Fibroblast of the aortic adventitia (primary cell): ENCODE results near the gene GPC1. TPM values are rescaled to one million over a fixed set of nuclear protein-coding genes. Genes with fewer than 3 reads are reported as not detected.

ENCODE experiments used
- DNase-seq: peaks from one replicate; pipeline ENCODE4 v3.0.0-alpha.2; 2010; ENCODE audit warnings: low read depth
- H3K4me3 ChIP-seq: 2 replicates; pipeline ENCODE4 v1.5.1; 2011; ENCODE audit warnings: low read depth, mild to moderate bottlenecking, control low read depth, low read length, moderate library complexity
- total RNA-seq: library from RNA; depleted of rRNA; stranded (reverse); fragments of >200 nt; gene quantifications from 2 replicates; pipeline ENCODE4 v1.2.3, GENCODE V29; 2012; ENCODE audit warnings: low replicate concordance
- TF ChIP-seq, protein P1 (sequence below): IDR thresholded peaks from 2 replicates; pipeline ENCODE4 v1.5.1; 2011; ENCODE audit warnings: mild to moderate bottlenecking, low read length, control low read depth, inconsistent platforms; ENCODE audit not compliant: insufficient read depth

Gene GPC1
- total RNA-seq, 1 donor = 44.7 TPM

DNA sequence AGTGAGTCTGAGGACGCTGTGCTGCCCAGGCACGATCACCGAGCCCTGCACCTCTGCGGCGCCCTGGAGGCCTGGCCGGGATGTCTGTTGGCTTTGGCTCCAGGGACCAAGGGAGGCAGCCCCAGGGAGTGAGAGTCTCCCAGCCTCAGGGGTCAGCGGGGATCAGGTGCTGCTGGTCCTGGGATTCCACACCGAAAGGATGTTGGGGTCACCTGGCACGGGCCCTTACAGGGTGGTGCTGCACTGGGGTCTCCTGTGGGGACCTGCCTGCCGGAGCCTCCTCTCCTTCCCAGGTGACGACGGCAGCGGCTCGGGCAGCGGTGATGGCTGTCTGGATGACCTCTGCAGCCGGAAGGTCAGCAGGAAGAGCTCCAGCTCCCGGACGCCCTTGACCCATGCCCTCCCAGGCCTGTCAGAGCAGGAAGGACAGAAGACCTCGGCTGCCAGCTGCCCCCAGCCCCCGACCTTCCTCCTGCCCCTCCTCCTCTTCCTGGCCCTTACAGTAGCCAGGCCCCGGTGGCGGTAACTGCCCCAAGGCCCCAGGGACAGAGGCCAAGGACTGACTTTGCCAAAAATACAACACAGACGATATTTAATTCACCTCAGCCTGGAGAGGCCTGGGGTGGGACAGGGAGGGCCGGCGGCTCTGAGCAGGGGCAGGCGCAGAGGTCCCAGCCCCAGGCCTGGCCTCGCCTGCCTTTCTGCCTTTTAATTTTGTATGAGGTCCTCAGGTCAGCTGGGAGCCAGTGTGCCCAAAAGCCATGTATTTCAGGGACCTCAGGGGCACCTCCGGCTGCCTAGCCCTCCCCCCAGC is 30.5 kb downstream of the GPC1 start:
- H3K4me3 ChIP-seq = no peak overlapping the region
- TF ChIP-seq, protein P1, sequence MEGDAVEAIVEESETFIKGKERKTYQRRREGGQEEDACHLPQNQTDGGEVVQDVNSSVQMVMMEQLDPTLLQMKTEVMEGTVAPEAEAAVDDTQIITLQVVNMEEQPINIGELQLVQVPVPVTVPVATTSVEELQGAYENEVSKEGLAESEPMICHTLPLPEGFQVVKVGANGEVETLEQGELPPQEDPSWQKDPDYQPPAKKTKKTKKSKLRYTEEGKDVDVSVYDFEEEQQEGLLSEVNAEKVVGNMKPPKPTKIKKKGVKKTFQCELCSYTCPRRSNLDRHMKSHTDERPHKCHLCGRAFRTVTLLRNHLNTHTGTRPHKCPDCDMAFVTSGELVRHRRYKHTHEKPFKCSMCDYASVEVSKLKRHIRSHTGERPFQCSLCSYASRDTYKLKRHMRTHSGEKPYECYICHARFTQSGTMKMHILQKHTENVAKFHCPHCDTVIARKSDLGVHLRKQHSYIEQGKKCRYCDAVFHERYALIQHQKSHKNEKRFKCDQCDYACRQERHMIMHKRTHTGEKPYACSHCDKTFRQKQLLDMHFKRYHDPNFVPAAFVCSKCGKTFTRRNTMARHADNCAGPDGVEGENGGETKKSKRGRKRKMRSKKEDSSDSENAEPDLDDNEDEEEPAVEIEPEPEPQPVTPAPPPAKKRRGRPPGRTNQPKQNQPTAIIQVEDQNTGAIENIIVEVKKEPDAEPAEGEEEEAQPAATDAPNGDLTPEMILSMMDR = no peak
- no peak for DNase-seq

DNA sequence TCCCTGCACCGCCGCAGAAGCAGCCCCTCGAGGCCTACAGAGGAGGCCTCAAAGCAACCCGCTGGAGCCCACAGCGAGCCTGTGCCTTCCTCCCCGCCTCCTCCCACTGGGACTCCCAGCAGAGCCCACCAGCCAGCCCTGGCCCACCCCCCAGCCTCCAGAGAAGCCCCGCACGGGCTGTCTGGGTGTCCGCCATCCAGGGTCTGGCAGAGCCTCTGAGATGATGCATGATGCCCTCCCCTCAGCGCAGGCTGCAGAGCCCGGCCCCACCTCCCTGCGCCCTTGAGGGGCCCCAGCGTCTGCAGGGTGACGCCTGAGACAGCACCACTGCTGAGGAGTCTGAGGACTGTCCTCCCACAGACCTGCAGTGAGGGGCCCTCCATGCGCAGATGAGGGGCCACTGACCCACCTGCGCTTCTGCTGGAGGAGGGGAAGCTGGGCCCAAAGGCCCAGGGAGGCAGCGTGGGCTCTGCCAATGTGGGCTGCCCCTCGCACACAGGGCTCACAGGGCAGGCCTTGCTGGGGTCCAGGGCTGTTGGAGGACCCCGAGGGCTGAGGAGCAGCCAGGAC is 31.2 kb downstream of the GPC1 start:
- no peak overlapping the region for H3K4me3 ChIP-seq
- TF ChIP-seq, protein P1 = no peak
- DNase-seq = no peak

DNA sequence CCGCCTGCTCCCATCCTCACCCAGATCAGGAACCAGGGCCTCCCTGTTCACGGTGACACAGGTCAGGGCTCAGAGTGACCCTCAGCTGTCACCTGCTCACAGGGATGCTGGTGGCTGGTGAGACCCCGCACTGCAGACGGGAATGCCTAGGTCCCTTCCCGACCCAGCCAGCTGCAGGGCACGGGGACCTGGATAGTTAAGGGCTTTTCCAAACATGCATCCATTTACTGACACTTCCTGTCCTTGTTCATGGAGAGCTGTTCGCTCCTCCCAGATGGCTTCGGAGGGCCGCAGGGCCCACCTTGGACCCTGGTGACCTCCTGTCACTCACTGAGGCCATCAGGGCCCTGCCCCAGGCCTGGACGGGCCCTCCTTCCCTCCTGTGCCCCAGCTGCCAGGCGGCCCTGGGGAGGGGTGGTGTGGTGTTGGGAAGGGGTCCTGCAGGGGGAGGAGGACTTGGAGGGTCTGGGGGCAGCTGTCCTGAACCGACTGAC is 31.7 kb downstream of the GPC1 start:
- TF ChIP-seq, protein P1 = no peak
- no peak for DNase-seq
- H3K4me3 ChIP-seq = no peak overlapping the region

DNA sequence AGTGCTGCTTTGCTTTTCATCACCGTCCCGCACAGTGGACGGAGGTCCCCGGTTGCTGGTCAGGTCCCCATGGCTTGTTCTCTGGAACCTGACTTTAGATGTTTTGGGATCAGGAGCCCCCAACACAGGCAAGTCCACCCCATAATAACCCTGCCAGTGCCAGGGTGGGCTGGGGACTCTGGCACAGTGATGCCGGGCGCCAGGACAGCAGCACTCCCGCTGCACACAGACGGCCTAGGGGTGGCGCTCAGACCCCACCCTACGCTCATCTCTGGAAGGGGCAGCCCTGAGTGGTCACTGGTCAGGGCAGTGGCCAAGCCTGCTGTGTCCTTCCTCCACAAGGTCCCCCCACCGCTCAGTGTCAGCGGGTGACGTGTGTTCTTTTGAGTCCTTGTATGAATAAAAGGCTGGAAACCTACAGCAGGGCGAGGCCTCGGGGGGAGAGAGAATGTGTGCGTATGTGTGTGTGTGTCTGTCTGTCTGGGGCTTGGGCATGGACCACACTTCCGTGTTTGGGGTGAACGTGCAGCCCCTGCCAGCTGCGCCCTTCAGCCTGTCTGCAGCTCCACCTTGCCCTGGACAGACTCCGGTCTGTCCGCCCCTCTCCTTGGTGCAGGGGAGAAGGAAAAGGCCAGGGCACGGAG is 32.3 kb downstream of the GPC1 start:
- no peak for DNase-seq
- H3K4me3 ChIP-seq = no peak overlapping the region
- TF ChIP-seq, protein P1 = no peak

DNA sequence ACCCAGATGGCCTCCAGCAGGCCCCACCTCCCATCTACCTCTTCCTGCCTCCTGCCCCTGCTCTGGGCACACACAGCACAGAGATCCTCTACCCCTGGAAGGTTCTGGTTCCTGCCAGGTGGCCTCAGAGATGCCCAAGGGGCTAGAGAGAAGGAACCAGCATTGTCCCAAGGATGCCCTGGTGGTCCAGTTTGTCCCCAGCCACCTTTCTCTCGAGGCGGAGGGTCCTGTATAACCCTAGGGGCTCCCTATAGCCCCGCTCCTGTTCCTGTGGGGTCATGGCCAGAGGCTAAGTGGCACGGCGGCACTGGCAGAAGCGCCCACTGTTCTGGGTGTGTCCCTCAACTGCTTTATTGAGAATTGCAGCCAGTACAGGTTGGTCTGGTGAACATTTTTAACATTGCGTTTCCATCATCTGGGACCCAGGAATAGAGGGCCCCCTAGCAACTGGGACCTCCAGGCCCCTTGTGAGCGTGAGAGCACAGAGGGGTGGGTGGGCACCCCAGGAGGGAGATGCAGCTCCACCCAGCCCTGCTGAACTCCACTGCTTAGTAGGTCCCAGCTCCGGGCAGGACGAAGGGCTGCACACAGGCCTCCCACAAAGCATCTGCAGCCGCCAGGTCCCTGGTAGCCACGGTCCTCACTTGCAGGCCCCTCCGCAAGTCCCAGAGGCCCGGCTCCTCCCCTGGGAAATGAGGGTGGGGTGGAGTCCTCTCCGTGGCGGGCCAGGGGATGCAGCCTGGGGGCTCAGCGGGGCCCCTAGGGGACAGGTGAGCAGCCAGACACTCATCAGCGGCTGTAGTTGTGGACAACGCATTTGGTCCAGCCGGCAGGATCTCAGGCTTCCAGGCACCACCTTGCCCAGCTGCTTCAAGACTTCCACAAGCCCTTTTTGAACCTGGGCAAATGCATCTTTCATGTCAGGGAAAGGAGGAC is 33.1 kb downstream of the GPC1 start:
- DNase-seq = no peak
- no peak overlapping the region for H3K4me3 ChIP-seq
- TF ChIP-seq, protein P1 = no peak

DNA sequence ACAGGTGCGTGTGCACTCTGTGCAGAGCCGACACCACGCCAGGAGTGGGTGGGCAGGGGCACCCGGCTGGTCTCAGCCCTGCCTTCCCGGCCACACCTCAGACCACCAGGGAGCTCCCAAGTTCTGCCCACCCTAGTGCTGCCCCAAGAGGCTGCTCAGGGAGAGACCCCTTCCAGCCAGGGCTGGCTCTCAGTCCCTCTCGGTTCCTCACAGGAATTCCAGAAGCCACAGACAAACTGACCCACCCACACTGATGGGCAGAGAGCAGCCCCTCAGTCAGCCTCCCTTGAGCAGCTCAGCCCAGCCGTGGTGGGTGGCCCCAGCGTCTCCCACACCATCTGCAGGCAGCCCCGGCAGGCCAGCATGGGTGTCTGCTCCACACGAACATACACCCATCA is 33.8 kb downstream of the GPC1 start:
- DNase-seq = no peak
- no peak overlapping the region for H3K4me3 ChIP-seq
- TF ChIP-seq, protein P1 = no peak
